Endodermal cell (in vitro differentiated cells): ENCODE results near the gene ERC1. TPM values are rescaled to one million over a fixed set of nuclear protein-coding genes. Genes with fewer than 3 reads are reported as not detected.
"Not testable (repeated sequence)": the region's sequence is repeated elsewhere in the genome, so short reads cannot be mapped to it uniquely, and the experiment has no call there.

Experiments used
- DNase-seq: peaks from one replicate; pipeline ENCODE4 v3.0.0-alpha.2; 2017
- H3K27ac ChIP-seq: 2 replicates; pipeline ENCODE4 v1.5.1; 2013; ENCODE audit warnings: mild to moderate bottlenecking, low read depth, low read length, moderate library complexity
- H3K27me3 ChIP-seq: 2 replicates; pipeline ENCODE4 v1.6.1; 2013; ENCODE audit warnings: mild to moderate bottlenecking, low read length, moderate library complexity; ENCODE audit not compliant: insufficient read depth, control insufficient read depth, poor library complexity, severe bottlenecking
- H3K36me3 ChIP-seq: 2 replicates; pipeline ENCODE4 v1.7.0; 2013; ENCODE audit warnings: mild to moderate bottlenecking, low read length, moderate library complexity; ENCODE audit not compliant: control insufficient read depth, insufficient read depth
- H3K4me1 ChIP-seq: one replicate; pipeline ENCODE4 v1.7.0; 2013; ENCODE audit warnings: low read length; ENCODE audit not compliant: control insufficient read depth, insufficient read depth
- H3K4me3 ChIP-seq: 2 replicates; pipeline ENCODE4 v1.5.1; 2013; ENCODE audit warnings: mild to moderate bottlenecking, low read length, moderate library complexity
- H3K9ac ChIP-seq: 2 replicates; pipeline ENCODE4 v1.6.1; 2013; ENCODE audit warnings: mild to moderate bottlenecking, low read length, moderate library complexity; ENCODE audit not compliant: poor library complexity, severe bottlenecking; ENCODE audit errors: extremely low read depth
- H3K9me3 ChIP-seq: 2 replicates; pipeline ENCODE4 v1.6.1; 2013; ENCODE audit warnings: mild to moderate bottlenecking, low read length, moderate library complexity; ENCODE audit not compliant: control insufficient read depth
- H3K27ac Mint-ChIP-seq: 2 replicates; pipeline ENCODE4 v1.8.0; 2020; ENCODE audit warnings: mixed read lengths
- H3K27me3 Mint-ChIP-seq: 2 replicates; pipeline ENCODE4 v1.8.0; 2021; ENCODE audit warnings: mild to moderate bottlenecking, mixed read lengths; ENCODE audit not compliant: insufficient read depth
- H3K36me3 Mint-ChIP-seq: 2 replicates; pipeline ENCODE4 v1.8.0; 2020; ENCODE audit warnings: low read depth, mixed read lengths
- H3K4me1 Mint-ChIP-seq: 2 replicates; pipeline ENCODE4 v1.8.0; 2020; ENCODE audit warnings: mixed read lengths
- H3K4me3 Mint-ChIP-seq: 2 replicates; pipeline ENCODE4 v1.8.0; 2020; ENCODE audit warnings: mild to moderate bottlenecking, moderate library complexity, mixed read lengths
- H3K9me3 Mint-ChIP-seq: 2 replicates; pipeline ENCODE4 v1.8.0; 2020; ENCODE audit warnings: mild to moderate bottlenecking, mixed read lengths
- CTCF ChIP-seq: fragments of 200-600 bp; sonication (generic); conservative IDR thresholded peaks from 2 replicates; pipeline ENCODE4 v1.5.0; 2021; ENCODE audit warnings: antibody characterized with exemption, mild to moderate bottlenecking
- WGBS, 2 experiments: methylation state at CpG; one replicate each; pipeline versions ENCODE4 v1.1.5 to v1.1.7; 2013; ENCODE audit warnings: missing lambda C conversion rate in 2 of 2, mixed read lengths in 1 of 2; ENCODE audit not compliant: insufficient coverage in 1 of 2, insufficient read length in 1 of 2; 5-methylcytosine and 5-hydroxymethylcytosine counted together
- total RNA-seq, 2 donors: library from RNA; stranded (reverse); fragmentation: NEBNext Ultra II Directional in 1 of 2; extraction: Animal tissue kit (Norgen Biotek cat#: 25700) in 1 of 2; gene quantifications; 2 replicates in 1 of 2; 3 replicates in 1 of 2; pipeline ENCODE4 v1.2.1, GENCODE V29; 2021

Gene ERC1
- total RNA-seq, 2 donors from 2014 or later: 60.6 to 159 TPM

GRCh38 chr12:1338483-1339177 is 347.6 kb downstream of the ERC1 start:
- Mint-ChIP-seq H3K27ac (no peak overlapping the region), H3K27me3 (peaks cover 4% of the 10 kb centered on the region), H3K4me1 (peaks cover 10% of the 10 kb centered on the region), H3K4me3 (no peak overlapping the region), H3K9me3 (peaks cover 17% of the 10 kb centered on the region), H3K36me3 (peaks cover 25% of the 10 kb centered on the region)
- H3K9me3 ChIP-seq: no peaks in the 10 kb centered on the region
- WGBS, 2 experiments: 90 to 94% methylated on average over 8 to 10 of the region's 10 CpGs
- TF ChIP-seq CTCF: no peak
- H3K27ac ChIP-seq: no peak overlapping the region
- H3K27me3 ChIP-seq: no peaks in the 10 kb centered on the region
- H3K4me1 ChIP-seq: no peaks in the 10 kb centered on the region
- H3K9ac ChIP-seq: no peak overlapping the region
- no peak for DNase-seq
- no peak overlapping the region for H3K4me3 ChIP-seq
- H3K36me3 ChIP-seq: no peaks in the 10 kb centered on the region

- not testable (repeated sequence) for DNase-seq, H3K9ac ChIP-seq, H3K9me3 ChIP-seq, H3K36me3 ChIP-seq, H3K4me3 Mint-ChIP-seq, H3K27me3 Mint-ChIP-seq, H3K27ac Mint-ChIP-seq, H3K27me3 ChIP-seq, H3K27ac ChIP-seq, H3K4me3 ChIP-seq, H3K4me1 ChIP-seq
- H3K36me3 Mint-ChIP-seq: peaks cover 21% of the 10 kb centered on the region
- H3K4me1 Mint-ChIP-seq: peaks cover 10% of the 10 kb centered on the region
- H3K9me3 Mint-ChIP-seq: peaks cover 13% of the 10 kb centered on the region
- WGBS, 2 experiments: 93 to 100% methylated on average over 3 to 7 of the region's 8 CpGs
These were observed 348.1 kb downstream of the ERC1 start for GRCh38 chr12:1339178-1339541.

- WGBS, 2 experiments: 93 to 96% methylated on average over 5 to 7 of the region's 7 CpGs
- Mint-ChIP-seq H3K27ac (no peak overlapping the region), H3K27me3 (peaks cover 2% of the 10 kb centered on the region), H3K9me3 (peaks cover 8% of the 10 kb centered on the region), H3K4me1 (peaks cover 10% of the 10 kb centered on the region), H3K36me3 (peaks cover 16% of the 10 kb centered on the region), H3K4me3 (no peak overlapping the region)
- H3K4me3 ChIP-seq: no peak overlapping the region
- no peak overlapping the region for H3K27ac ChIP-seq
- H3K36me3 ChIP-seq: no peaks in the 10 kb centered on the region
- no peak overlapping the region for H3K9ac ChIP-seq
- H3K9me3 ChIP-seq: no peaks in the 10 kb centered on the region
- H3K27me3 ChIP-seq: no peaks in the 10 kb centered on the region
- no peak for TF ChIP-seq CTCF
- H3K4me1 ChIP-seq: no peaks in the 10 kb centered on the region
- no peak for DNase-seq
These were observed 348.7 kb downstream of the ERC1 start for GRCh38 chr12:1339618-1340319.

- not testable (repeated sequence) for H3K4me3 ChIP-seq, H3K9me3 Mint-ChIP-seq, H3K9ac ChIP-seq, H3K36me3 ChIP-seq, H3K27ac Mint-ChIP-seq, H3K27me3 ChIP-seq, H3K27me3 Mint-ChIP-seq, H3K4me3 Mint-ChIP-seq, H3K4me1 ChIP-seq, H3K27ac ChIP-seq, H3K9me3 ChIP-seq, DNase-seq
- peaks cover 10% of the 10 kb centered on the region for H3K4me1 Mint-ChIP-seq
- WGBS, 2 experiments: 88 to 99% methylated on average over 5 to 6 of the region's 6 CpGs
- peaks cover 24% of the 10 kb centered on the region for H3K36me3 Mint-ChIP-seq
These were observed 350.2 kb downstream of the ERC1 start for GRCh38 chr12:1341270-1341669.
